A204.1 (cell line): ENCODE measurements around the gene PCYT2.
"Not testable (repeated sequence)": the region's sequence is repeated elsewhere in the genome, so short reads cannot be mapped to it uniquely, and the experiment has no call there.

Experiments used
- FAIRE-seq: peaks from 2 replicates; lab custom pipeline; 2012; peaks lifted over from hg19 to GRCh38; lab: Jason Lieb, UNC

The PCYT2 gene

GRCh38 chr17:81911277-81911961, at the start of gene PCYT2:
Gene PCYT2, minus strand, starts transcription at chr17:81911399. Its CDS starts 44 bp downstream, at chr17:81911355.
- no peak for FAIRE-seq

- no peak for FAIRE-seq
Measured at GRCh38 chr17:81960130-81960958, 49.1 kb upstream of the PCYT2 start.

- no peak for FAIRE-seq
Measured at GRCh38 chr17:81959362-81960129, 48.3 kb upstream of the PCYT2 start.

- FAIRE-seq, result no peak
Measured at GRCh38 chr17:81958633-81959342, 47.6 kb upstream of the PCYT2 start.

- no peak for FAIRE-seq
Measured at GRCh38 chr17:81957691-81958432, 46.7 kb upstream of the PCYT2 start.

- FAIRE-seq, result no peak
Measured at GRCh38 chr17:81956607-81957589, 45.7 kb upstream of the PCYT2 start.

GRCh38 chr17:81955756-81956544, 44.8 kb upstream of the PCYT2 start:
- no peak for FAIRE-seq

- FAIRE-seq, result no peak
Measured at GRCh38 chr17:81955058-81955681, 44.0 kb upstream of the PCYT2 start.

GRCh38 chr17:81954131-81955057, 43.2 kb upstream of the PCYT2 start:
- no peak for FAIRE-seq

GRCh38 chr17:81953443-81953842, 42.2 kb upstream of the PCYT2 start:
- not testable (repeated sequence) for FAIRE-seq

- FAIRE-seq, result no peak
Measured at GRCh38 chr17:81952792-81953228, 41.6 kb upstream of the PCYT2 start.

- FAIRE-seq, result no peak
Measured at GRCh38 chr17:81951785-81952684, 40.8 kb upstream of the PCYT2 start.

GRCh38 chr17:81950501-81950900, 39.3 kb upstream of the PCYT2 start:
- no peak for FAIRE-seq

- FAIRE-seq, result no peak
Measured at GRCh38 chr17:81948635-81949378, 37.6 kb upstream of the PCYT2 start.

GRCh38 chr17:81947189-81947588, 36.0 kb upstream of the PCYT2 start, which contains the start of gene MYADML2:
Gene MYADML2, minus strand, starts transcription at chr17:81947233. Its CDS starts 5,492 bp downstream, at chr17:81941741.
- FAIRE-seq, result no peak

- FAIRE-seq, result no peak
Measured at GRCh38 chr17:81944858-81945257, 33.7 kb upstream of the PCYT2 start.
